Measurements from ENCODE around the gene SHISA6. TPM values are rescaled to one million over a fixed set of nuclear protein-coding genes. Genes with fewer than 3 reads are reported as not detected.

SHISA6 gene
- total RNA-seq, 4 donors from 2014 or later: 0.51 to 1.9 (median 1.1) TPM

DNA sequence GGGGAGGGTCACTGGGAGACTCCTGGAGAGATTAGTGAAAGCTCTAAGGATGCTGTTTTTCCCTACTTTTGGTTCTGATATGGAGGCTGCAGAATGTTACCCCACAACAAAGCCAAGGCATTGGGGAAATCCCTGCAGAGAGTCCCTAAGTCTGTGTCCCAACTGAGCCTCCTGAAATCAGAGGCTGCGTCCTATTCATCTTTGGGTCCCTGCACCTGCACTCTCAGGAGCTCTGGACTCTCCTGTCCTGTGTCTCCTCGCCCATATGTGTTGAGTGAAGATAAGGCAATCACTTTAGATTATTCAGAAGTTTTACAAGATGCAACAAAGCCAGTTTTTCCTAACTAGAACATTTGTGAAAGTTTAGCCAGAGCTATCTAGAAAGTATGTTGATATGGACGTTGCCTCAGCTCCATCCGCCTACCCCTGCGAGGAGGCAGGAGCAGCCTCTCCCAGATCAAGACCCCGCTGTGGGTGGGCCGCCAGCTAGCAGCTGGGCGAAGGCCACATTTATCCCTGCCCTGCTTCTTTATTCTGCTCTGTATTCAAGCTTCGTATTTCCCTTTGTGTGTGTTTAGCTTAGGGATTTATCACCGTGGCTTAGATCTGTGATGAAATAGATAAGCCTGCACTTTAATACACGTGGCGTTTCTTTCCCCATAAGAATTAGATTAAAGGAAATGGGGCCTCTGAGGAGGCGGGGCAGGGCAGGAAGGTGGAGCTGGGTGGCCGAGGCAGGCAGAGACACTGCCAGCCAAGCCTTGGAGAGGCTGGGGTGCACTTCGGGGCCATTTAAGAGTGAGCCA, 37.4 kb downstream of the SHISA6 start:
- TF ChIP-seq, protein P1, sequence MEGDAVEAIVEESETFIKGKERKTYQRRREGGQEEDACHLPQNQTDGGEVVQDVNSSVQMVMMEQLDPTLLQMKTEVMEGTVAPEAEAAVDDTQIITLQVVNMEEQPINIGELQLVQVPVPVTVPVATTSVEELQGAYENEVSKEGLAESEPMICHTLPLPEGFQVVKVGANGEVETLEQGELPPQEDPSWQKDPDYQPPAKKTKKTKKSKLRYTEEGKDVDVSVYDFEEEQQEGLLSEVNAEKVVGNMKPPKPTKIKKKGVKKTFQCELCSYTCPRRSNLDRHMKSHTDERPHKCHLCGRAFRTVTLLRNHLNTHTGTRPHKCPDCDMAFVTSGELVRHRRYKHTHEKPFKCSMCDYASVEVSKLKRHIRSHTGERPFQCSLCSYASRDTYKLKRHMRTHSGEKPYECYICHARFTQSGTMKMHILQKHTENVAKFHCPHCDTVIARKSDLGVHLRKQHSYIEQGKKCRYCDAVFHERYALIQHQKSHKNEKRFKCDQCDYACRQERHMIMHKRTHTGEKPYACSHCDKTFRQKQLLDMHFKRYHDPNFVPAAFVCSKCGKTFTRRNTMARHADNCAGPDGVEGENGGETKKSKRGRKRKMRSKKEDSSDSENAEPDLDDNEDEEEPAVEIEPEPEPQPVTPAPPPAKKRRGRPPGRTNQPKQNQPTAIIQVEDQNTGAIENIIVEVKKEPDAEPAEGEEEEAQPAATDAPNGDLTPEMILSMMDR (IDR thresholded peaks at IDR 0.05; ENCODE audit: low read depth): no peak

GRCh38 chr17:11278992-11279270, 37.9 kb downstream of the SHISA6 start:
- TF ChIP-seq, protein P1 (IDR thresholded peaks at IDR 0.05; ENCODE audit: low read depth): no peak

DNA sequence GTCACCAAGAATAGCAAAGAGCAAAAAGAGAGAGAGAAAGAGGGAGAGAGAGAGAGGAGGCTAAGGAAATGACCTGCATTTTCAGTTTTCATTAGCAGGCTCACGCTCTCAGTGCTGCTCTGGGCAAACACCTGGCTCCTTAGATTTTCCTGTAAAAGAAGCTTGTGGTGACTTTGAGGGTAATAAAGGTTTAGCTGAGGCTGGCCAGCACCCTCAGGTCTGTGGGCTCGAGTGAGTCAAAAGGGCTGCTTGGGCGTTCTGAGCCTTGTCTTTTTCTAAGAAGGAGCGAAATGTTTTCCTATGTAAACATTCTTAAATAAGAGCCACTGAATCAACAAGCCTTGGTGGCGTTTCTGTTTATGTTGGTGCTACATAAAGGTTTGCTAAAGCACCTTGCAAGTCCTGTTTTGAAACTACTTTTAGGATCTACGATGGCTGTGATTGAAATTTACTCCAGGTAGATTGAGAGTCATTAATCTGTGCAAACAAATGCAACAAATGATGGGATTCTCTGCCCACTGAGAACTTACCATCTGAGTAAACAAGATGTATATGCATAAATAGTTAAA, 38.8 kb downstream of the SHISA6 start:
- TF ChIP-seq, protein P1 (IDR thresholded peaks at IDR 0.05; ENCODE audit: low read depth): no peak

DNA sequence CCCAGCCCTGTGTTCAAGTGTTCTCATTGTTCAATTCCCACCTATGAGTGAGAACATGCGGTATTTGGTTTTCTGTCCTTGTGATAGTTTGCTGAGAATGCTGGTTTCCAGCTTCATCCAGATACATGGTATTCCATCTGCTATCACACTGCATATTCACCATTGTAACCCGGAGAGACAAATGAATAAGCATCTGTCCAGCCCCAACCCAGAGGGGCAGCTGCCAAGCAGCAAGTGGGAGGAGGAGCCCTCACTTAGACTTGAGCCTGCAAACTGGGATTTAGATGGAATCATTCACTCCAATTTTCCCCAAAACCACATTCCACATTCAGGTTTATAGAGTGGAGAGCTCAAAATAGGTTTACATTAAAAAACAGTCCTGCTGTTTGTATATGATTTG, 41.6 kb downstream of the SHISA6 start:
- TF ChIP-seq, protein P1 (IDR thresholded peaks at IDR 0.05; ENCODE audit: low read depth): no peak

GRCh38 chr17:11284811-11285210, 43.8 kb downstream of the SHISA6 start:
- TF ChIP-seq, protein P1 (IDR thresholded peaks at IDR 0.05; ENCODE audit: low read depth): no peak

- TF ChIP-seq, protein P1 (IDR thresholded peaks at IDR 0.05; ENCODE audit: low read depth): no peak
Measured at GRCh38 chr17:11285946-11286345, 44.9 kb downstream of the SHISA6 start.

DNA sequence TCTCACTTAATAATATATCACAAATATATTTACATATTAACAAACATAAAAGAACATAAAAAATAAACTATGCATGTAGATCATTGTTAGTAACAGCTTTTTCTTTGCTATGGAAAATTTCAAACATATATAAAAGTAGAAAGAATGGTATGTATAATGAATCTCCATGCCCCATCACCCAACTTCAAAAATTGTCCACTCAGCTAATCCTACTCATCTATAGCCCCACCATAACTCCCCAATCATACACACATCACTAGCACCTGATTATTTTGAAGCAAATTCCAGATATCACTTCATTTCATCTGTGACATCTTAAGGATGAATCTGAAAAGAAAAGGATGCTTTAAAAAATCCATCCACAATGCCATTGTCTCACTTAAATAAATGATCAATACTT, 46.8 kb downstream of the SHISA6 start:
- TF ChIP-seq, protein P1 (IDR thresholded peaks at IDR 0.05; ENCODE audit: low read depth): no peak

Measured in subcutaneous adipose tissue (tissue), 4 donors.